ENCODE data around the gene FUS.

FUS gene

DNA sequence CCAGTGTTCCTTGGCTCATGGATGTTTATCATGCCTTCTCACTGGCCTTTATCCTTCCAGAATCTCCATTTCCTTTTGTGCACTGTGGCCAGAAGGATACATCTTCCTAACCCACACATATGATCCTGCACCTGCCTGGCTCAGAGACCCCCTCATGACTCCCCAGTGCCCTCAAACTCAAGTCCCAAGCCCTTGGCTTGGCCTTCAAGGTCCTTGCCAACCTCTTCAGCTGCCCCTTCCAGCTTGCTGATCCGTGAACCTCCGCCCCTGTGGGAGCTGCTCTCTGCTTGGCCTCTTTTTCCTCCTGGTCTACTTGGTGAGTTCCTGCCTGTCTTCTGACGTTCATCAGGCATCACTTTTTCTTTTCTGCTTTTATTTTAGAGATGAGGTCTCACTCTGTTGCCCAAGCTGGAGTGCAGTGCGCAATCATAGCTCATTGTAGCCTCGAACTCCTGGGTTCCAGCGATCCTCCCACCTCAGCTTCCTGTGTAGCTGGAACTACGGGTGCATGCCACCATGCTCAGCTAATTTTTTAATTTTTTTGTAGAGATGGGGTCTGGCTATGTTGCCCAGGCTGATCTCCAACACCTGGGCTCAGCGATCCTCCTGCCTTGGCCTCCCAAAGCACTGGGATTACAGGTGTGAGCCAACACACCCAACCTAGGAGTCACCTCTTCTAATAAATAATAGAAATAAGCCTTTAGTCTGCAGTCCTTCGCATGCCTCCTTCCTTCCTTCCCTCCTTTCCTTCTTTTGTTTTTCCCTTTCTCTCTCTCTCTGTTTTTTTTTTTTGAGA, 25.1 kb downstream of the FUS start:
- no peak for DNase-seq

- no peak for DNase-seq
Measured at GRCh38 chr16:31206776-31207175, 26.8 kb downstream of the FUS start.

DNA sequence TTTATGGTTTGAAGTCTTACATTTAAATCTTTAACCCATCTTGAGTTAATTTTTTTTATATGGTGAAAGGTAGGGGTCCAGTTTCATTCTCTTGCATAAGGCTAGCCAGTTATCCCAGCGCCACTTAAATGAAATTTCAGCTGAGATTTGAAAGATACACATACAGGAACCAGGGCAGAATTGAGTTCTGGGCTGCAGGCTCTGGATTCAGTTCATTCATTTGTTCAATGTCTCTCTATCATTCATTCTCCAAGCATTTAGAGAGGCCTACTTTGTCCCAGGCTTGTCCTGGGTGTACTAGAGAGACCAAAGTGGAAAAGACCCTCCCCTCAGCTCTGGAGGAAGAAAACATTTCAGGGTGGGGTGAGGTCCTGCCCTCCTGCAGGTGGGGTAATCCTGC, 33.4 kb downstream of the FUS start:
- no peak for DNase-seq

GRCh38 chr16:31213877-31214707, 34.2 kb downstream of the FUS start, which contains the start of gene TRIM72:
Gene TRIM72 (plus strand): TSS chr16:31214119. CDS start chr16:31214739, 620 bp downstream.
- DNase-seq, result peak; percentile 80

DNA sequence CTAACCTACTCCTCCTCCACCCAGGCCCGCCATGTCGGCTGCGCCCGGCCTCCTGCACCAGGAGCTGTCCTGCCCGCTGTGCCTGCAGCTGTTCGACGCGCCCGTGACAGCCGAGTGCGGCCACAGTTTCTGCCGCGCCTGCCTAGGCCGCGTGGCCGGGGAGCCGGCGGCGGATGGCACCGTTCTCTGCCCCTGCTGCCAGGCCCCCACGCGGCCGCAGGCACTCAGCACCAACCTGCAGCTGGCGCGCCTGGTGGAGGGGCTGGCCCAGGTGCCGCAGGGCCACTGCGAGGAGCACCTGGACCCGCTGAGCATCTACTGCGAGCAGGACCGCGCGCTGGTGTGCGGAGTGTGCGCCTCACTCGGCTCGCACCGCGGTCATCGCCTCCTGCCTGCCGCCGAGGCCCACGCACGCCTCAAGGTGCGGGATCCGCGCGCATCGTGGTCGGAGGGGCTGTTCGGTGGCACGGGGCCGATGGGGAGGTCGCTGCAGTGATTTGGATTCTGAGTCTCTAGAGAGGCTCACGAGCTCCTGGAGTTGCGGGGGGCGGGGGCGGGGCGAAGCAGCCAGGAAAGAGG, 34.9 kb downstream of the FUS start:
- DNase-seq, result no peak

DNA sequence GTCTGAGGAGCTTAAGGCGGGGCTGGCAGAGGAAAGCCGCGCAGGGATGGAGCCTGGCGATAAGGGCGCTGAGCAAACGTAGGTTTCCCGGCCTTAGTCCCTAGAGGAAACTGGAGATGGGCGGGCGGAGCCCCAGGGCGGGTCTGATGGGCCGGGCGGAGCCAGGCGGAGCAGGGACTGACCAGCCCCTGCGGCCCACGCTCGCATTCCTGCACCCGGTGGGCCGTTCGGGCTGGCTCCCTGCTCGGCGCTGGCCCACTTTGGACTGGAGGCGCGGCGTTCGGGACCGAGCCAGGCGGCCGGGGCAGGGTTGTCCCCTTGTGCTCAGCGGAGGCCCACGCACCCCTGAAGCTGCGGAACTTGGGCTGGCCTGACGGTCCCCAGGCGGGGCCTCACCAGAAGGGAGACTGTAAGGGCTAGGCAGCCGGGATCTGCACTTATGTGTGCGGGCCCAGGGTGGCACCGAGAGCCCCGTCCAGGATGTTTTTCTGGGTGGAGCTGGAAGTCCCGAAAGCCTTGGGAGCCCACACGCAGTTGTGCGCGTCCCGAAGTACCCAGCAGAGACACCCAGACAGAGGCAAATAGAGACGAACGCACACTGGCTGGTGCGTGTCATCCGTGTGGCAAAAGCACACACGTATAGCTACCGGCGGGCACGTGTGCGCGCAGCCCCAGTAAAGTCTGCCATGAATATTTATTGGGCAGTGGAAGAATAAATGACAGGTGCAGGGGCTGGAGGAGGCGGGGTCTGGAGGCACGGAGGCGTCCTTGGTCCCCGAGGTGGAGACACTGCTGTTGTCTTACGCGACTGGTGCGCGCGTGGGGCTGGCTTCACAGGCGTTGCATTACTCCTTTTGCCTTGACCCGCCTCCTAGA, 35.6 kb downstream of the FUS start:
- DNase-seq, result no peak

- no peak for DNase-seq
Measured at GRCh38 chr16:31216422-31217135, 36.6 kb downstream of the FUS start, which contains the start of gene PYDC1. Gene PYDC1 (minus strand): TSS chr16:31217135. CDS start chr16:31217028, 107 bp downstream.

DNA sequence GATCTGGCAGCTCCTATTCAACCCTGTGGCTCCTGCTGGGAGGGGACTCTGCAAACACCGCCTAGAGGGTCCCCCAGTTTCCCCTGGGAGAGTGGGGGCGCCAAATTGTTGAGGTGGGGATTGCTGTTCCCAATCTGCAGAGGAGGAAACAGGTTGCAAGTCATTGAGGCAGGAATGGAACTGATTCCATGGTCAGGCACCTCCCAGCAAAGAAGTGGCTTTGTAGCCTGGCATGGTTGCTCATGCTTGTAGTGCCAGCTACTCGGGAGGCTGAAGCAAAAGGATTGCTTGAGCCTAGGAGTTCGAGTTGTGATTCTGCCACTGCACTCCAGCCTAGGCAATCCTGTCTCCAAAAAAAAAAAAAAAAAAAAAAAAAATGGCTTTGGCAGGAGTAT, 37.2 kb downstream of the FUS start:
- no peak for DNase-seq

- DNase-seq, result no peak
Measured at GRCh38 chr16:31219154-31219741, 39.3 kb downstream of the FUS start.

DNA sequence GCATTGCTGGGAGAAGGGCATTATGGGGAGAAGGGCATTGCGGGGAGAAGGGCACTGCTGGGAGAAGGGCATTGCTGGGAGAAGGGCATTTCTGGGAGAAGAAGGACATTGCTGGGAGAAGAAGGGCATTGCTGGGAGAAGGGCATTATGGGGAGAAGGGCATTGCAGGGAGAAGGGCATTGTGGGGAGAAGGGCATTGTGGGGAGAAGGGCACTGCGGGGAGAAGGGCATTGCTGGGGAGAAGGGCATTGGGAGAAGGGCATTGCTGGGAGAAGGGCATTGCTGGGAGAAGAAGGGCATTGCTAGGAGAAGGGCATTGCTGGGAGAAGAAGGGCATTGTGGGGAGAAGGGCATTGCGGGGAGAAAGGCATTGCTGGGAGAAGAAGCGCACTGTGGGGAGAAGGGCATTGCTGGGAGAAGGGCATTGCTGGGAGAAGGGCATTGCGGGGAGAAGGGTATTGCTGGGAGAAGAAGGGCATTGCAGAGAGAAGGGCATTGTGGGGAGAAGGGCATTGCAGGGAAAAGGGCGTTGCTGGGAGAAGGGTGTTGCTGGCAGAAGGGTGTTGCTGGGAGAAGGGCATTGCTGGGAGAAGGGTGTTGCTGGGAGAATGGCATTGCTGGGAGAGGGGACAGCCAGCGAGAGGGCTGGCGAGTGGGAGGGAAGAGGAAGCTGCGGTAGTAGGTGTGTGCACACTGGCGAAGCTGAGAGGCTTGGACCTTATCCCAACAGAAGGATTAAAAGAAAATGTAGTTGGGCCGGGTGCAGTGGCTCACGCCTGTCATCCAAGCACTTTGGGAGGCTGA, 41.6 kb downstream of the FUS start:
- no peak for DNase-seq

DNA sequence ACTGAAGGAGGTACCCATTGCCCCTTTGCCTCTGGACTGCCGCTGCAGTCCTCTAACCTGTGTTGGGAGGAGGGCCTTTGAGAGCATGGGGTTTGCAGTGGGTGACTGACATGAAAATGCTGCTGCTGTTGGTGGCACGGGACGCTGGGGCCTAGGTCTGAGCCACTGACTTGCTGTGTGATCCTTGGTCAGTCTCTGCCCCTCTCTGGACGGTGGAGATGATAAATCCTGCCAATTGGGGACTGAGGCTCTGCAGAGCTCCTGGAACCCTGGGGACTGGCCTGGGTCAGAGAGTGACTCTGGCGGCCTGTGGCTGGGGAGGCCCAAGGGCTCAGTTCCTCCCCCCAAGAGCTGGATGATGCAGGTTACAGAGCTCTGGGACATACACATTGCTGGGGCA, 43.1 kb downstream of the FUS start:
- no peak for DNase-seq

DNA sequence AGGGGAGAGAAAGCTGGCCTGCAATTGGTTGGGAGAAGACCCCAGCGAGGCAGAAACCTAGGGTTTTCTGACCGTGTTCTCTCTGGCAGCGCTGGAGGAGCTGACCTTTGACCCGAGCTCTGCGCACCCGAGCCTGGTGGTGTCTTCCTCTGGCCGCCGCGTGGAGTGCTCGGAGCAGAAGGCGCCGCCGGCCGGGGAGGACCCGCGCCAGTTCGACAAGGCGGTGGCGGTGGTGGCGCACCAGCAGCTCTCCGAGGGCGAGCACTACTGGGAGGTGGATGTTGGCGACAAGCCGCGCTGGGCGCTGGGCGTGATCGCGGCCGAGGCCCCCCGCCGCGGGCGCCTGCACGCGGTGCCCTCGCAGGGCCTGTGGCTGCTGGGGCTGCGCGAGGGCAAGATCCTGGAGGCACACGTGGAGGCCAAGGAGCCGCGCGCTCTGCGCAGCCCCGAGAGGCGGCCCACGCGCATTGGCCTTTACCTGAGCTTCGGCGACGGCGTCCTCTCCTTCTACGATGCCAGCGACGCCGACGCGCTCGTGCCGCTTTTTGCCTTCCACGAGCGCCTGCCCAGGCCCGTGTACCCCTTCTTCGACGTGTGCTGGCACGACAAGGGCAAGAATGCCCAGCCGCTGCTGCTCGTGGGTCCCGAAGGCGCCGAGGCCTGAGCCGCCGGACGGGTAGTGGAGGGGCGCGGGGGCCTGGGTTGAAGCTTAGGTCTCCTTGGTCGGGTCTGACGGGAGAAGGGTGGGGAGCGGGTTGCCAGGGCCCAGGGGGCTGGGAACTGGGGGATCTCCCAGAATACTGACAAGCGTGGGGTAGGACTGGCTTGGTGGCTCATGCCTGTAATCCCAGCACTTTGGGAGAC, 44.4 kb downstream of the FUS start:
- no peak for DNase-seq

DNA sequence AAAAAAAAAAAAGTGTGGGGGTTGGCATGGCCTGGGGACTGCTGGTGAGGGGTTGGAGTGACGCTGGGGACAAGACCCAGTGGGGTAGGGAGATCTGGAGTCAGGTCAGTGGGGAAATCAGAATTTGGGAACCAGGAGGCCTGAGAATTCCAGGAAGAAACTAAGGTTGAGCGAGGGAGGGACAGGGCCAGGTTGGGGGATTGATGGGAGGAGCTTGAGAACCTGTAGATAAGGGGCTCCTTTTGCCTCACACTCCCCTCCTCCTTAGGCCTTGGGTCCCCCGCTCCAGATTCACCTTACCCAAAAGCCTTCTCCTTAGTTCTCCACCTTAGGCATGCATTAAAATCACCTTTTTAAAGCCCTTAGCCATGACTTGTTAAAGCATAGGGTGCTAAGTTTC, 45.3 kb downstream of the FUS start:
- DNase-seq, result no peak

GRCh38 chr16:31228206-31228605, 48.3 kb downstream of the FUS start:
- DNase-seq, result no peak

DNA sequence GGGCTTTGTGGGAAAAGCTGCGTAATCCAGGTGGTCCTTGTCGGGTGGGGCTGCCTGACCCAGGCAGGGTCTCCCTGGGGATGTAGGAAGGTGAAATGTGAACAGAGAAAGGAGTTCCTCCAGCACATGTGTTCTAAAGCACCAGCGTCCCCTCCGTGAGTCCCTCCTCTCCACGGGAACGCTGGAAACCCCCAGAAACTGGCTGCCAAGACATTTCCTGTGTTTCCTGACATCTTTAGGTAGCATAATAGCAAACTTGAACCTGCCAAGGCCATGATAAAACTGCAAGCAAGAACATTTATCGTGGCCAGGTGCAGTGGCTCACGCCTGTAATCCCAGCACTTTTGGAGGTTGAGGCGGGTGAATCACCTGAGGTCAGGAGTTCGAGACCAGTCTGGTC, 49.6 kb downstream of the FUS start:
- DNase-seq, result no peak

DNA sequence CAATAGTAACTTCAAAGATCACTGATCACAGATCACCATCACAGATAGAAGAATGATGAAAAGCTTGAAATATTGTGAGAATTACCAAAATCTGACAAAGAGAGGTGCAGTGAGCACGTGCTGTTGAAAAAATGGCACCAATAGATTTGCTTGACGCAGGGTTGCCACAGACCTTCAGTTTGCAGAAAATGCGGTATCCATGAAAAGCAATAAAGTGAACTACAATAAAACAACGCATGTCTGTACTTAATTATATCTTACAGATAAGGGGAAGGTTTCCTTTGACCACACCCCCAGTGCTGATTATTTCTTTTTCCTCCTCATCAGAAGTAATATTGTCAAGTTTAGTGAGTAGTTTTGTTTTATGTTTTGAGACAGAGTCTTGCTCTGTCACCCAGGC, 58.1 kb downstream of the FUS start:
- no peak for DNase-seq
